Adrenal gland (tissue), 5 donors: ENCODE data around the gene LYPD5.

Experiments
- CTCF ChIP-seq, 6 experiments: fragments of 450-650 bp in 4 of 6; fragments of 200-600 bp in 2 of 6; sonication (generic) in 1 of 6; IDR thresholded peaks; 1 replicate in 5 of 6; 2 replicates in 1 of 6; pipeline versions ENCODE4 v1.5.1 to v1.8.0; 2016 to 2021; ENCODE audit warnings: antibody characterized with exemption in 6 of 6, mild to moderate bottlenecking in 2 of 6, moderate library complexity in 1 of 6
- POLR2A ChIP-seq, 2 donors: fragments of 450-650 bp; IDR thresholded peaks; one replicate each; pipeline ENCODE4 v1.6.1; 2017; ENCODE audit warnings: antibody characterized with exemption in 2 of 2, mild to moderate bottlenecking in 2 of 2, moderate library complexity in 1 of 2
- donor health status: DM: no; HTN: no; CAD: no.

GRCh38 chr19:43798026-43798545, 4.2 kb downstream of the LYPD5 start:
- TF ChIP-seq CTCF (IDR thresholded peaks at IDR 0.05) (no peak), POLR2A (IDR thresholded peaks at IDR 0.05) (no peak)
